NCI-H2107 (cell line): Measurements from ENCODE around the gene DNAJA3.
A peak's percentile ranks its signal among the peaks of the same experiment; 100 is the strongest.

Source experiments
- DNase-seq: peaks from one replicate; lab custom pipeline; 2025; lab: John Stamatoyannopoulos, UW

The DNAJA3 gene

DNA sequence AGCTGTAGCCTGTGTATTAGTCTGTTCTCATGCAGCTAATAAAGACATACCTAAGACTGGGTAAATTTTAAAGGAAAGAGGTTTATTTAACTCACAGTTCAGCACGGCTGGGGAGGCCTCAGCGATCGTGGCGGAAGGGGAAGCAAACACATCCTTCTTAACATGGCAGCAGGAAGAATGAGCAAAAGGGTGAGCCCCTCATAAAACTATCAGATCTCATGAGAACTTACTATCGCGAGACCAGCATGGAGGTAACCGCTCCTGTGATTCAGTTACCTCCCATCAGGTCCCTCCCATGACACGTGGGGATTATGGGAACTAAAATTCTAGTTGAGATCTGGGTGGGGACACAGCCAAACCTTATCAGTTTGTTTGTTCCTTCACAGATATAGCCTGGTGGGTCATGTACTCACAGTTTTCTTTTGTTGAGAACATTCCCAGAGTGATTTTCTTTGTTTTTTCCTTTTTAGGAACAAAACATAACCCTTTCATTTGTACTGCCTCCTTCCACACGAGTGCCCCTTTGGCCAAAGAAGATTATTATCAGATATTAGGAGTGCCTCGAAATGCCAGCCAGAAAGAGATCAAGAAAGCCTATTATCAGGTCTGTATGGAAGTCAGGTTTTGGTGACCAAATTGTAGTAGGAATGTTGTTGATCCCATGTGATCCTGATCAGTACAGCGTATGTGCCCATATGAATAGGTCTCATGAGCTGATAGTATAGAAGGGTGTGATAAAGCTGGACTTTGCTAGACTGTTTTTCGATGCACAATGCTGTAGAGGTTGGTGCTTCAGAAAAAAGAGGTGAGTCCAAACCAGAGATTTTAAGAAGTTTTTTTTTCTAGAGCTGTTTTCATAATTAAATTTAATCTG lies 8.5 kb downstream of the DNAJA3 start:
- DNase-seq, result no peak

DNA sequence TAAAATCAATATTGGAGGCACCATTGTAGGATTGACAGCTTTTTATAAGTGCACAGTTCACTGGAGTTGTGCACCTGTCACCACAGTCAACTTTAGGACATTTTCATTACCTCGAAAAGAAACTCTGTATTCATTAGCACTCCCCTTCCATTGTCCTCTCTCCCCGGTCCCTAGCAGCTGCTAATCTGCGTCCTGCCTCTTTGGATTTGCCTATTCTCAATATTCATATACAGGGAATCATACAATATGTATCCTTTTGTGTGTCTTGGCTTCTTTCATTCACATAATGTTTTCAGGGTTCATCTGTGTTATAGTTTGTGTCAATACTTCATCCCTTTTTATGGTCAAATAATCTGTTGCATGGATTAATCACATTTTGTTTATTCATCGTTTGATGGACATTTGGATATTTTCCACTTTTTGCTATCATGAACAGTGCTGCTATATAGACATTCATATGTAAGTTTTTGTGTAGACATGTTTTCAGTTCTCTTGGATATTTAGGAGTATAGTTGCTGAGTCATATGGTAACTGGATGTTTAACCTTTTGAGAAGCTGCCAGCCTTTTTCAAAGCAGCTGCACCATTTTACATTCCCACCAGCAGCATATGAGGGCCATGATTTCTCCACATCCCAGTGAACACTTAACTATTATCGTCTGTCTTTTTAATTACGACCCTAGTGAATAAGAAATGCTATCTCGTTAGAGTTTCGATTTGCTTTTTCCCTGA lies 9.8 kb downstream of the DNAJA3 start:
- no peak for DNase-seq

DNA sequence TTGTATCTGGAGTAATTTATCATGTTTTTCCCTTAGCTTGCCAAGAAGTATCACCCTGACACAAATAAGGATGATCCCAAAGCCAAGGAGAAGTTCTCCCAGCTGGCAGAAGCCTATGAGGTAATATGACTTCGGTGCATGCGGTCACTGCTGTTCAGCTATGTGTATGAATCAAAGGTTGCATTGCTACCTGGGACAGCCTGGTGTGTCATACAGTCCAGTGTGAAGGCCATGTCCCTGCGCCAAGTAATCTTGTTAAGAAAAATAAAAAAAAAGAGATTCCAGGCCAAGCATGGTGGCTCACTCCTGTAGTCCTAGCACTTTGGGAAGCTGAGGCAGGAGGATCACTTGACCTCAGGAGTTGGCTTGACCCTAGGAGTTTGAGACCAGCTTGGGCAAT lies 11.7 kb downstream of the DNAJA3 start:
- no peak for DNase-seq

DNA sequence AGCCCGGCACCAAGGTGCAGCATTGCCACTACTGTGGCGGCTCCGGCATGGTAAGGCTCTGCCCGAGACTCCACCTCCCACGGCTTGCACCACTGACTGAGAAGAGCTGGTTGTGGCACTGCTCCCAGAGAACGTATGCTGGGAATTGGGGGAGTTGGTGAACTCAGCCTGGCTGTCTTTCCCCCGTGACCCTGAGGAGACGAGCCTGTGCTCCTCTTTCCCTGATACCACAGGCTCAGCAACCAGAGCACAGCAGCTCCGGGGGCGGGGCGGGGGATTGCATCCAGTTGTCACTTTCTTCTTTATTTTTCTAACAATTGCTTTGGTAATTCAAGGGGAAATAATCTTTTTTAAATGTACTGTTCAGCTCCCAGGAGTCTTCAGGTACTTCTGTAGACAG lies 16.7 kb downstream of the DNAJA3 start:
- no peak for DNase-seq

DNA sequence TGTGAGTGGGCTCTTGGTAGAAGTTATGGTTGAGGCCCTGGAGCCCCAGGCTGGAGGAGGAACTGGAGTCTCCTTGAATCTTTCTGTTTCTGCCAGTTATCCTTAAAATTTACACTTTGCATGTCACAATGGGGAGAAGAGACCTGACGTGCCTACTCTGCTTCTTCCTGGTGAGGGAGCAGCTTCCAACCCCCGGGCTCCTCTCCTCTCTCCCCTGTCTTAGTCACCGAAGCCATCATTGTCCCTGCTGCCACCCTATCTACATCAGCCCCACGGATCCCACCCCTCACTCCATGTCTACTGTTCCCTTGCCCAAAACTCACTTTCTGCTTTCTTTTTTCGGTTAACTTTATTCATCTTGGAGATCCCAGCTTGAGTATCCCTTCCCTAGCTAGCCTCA lies 17.6 kb downstream of the DNAJA3 start:
- no peak for DNase-seq

DNA sequence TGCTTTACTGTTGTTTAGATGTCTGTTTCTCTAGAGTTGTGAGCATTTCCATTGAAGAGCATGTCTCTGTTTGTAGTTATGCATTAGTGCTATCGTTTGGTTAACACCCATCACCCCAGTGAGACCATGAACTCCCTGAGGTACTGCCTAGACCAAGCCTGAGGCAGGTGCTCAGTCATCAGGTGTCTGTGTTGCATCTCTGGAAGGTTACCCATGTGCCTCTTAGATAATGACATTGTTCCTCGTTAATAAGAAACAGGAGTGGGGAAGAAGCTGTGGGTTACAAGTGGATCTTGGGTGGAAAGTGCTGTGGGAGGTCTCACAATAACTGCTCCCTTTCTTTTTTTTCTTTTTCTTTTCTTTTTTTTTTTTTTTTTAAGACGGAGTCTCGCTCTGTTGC lies 18.3 kb downstream of the DNAJA3 start:
- no peak for DNase-seq

DNA sequence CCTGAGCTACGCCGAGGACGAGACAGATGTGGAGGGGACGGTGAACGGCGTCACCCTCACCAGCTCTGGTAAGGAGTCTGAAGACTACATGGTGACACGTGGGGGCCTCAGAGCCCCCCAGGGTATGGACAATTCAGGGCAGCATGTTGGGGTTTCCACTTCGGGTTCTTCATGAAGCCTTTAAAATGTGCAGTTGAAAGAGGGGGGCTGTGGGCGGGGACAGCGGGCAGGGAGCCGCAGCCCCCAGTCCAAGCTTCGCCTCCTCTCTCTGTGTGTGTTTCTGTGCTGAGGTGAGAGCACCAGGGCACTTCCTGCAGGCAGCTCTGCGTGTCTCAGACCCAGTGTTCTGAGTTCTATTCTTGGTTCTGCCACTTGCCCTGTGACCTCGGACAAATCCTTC lies 24.8 kb downstream of the DNAJA3 start:
- no peak for DNase-seq

DNA sequence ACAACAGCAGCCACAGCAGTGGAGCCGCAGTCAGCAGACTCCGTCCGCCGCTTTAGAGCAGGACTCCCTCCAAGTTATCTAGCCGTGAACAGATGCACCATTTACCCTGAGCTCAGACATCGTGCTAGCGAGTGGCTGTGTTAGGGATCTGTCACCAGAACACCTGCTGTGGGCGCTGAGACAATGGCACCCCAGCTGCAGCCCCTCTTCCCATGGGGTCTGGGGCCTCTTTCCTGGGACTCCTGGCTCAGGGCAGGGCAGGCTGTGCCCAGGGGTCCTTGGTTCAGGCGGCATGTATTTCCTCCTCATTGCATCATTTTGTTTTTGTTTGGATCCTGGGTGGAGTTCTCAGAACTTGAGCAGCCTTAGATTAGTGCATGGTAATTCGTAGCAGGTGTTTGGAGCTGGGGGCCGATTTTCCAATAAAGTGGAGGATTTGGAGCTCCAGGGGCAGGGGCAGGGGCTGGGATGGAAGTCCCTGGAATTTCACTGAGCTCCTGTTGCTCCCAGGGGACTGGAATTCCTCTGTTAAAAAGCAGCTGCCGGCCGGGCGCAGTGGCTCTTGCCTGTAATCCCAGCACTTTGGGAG lies 25.4 kb downstream of the DNAJA3 start:
- peak; percentile 63 for DNase-seq

DNA sequence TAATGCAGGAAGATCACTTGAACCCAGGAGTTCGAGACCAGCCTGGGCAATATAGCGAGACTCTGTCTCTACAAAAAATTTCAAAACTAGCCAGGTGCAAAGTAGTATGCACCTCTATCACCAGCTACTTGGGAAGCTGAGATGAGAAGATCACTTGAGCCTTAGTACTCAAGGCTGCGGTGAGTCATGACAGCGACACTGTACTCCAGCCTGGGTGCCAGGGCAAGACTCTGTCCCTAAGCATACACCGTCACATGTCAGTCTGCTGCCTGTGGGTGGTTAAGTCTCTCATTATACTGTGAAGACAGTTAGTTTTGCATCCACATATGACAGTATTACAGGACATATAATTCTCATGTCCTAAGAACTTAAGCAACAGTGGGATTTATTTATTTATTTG lies 27.0 kb downstream of the DNAJA3 start:
- DNase-seq, result no peak

DNA sequence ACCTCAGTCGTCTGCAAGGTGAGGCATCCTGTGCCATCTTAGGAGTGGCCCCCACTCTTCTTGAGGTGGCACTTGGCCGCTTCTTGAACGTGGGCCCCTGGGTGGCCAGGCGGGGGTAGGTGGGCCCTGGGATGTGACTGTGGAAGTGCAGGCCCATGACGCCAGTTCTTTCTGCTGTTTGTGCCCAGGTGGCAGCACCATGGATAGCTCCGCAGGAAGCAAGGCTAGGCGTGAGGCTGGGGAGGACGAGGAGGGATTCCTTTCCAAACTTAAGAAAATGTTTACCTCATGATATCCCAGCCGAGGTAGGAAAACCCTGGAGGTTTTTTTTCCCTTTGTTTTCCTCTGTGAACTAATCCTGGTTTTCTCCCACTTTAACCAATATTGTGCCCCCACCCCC lies 29.0 kb downstream of the DNAJA3 start:
- DNase-seq, result no peak

DNA sequence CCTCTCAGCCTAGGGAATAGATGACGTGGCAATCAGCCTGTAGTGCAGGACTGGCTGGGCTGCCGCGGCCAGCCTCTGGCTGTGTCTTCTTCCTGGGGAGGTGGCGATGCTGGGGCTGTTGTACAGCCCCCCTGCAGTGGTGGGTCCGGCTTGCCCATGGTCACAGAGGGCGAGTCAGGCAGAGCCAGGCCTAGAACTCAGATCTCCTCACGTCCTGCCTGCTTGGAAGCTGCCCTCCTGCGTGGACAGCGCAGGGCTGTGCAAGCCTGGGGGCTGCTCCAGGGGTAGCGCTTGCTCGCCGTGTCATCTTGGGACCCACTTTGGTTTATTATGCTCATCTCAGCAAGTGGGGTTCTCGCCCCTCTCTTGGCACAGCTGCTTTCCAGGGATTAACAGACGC lies 29.4 kb downstream of the DNAJA3 start:
- DNase-seq, result no peak

DNA sequence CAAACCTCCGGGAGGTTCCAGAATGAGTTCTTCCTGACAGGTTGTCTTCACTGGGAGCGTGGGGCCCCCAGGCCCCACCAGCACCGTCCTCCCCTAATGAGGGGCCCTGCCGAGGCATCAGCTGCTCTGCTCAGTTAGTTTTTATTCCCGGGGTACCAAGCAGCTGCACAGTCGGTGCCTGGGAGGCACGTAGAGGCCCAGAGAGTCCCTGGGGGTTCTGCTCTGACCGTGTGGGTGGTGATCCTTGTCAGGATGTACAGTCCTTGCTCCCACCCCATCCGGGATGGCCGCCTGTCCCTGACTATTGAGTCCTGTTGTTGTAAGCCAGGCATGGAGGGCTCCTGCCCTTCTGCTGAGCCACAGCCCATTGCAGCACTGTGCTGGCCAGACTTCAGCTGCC lies 30.3 kb downstream of the DNAJA3 start:
- DNase-seq, result no peak

DNA sequence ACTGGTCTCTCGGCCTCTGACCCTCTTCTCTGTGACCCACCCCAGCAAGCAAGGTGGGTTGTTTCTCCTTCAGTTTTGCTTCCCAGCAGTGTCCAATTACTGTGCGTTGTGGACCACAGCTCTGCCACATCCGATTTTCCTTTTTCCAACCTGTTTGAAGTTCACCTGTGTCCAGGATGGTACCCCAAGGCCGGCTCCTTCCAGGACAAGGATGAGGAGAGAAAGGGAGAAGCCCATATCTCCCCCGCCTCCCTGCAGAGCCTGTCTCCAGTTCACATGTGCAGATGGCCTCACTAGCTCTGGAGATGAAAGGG lies 35.2 kb downstream of the DNAJA3 start:
- no peak for DNase-seq

DNA sequence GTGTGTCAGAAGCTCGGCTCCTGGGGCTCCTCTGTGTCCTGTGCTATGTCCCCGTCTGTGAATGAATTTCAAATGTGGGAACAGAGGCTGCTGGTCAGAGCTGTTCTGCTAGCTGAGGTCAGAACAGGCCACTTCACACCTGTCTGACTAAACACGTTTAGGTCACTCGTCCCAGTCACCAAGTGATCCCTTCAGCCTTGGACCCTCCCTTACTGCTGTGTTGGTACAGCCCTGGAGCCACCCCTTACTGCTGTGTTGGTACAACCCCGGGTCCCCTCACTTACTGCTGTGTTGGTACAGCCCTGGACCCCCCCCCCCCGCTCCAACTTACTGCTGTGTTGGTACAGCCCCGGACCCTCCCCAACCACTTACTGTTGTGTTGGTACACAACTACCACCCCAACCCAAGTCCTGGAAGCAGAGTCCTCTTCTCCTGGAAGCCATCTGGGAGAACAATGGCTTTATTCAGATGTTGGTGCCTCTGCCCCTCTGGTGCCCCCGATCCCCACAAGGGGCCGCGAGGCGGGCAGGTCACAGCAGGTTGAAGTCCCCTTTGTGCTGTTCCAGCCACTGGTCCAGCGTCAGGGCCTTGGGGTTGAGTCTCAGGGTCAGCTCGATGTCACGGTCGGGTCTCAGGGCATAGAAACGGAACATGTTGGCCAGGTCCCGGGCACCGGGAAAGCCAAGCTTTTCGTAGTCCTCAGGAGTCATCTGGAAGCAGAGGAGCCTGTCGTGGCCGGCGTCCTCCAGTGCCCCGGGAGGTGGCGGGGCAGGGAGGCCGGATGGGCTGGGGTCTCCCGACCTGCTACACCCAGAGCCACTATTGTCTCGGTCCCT lies 35.8 kb downstream of the DNAJA3 start:
- no peak for DNase-seq

DNA sequence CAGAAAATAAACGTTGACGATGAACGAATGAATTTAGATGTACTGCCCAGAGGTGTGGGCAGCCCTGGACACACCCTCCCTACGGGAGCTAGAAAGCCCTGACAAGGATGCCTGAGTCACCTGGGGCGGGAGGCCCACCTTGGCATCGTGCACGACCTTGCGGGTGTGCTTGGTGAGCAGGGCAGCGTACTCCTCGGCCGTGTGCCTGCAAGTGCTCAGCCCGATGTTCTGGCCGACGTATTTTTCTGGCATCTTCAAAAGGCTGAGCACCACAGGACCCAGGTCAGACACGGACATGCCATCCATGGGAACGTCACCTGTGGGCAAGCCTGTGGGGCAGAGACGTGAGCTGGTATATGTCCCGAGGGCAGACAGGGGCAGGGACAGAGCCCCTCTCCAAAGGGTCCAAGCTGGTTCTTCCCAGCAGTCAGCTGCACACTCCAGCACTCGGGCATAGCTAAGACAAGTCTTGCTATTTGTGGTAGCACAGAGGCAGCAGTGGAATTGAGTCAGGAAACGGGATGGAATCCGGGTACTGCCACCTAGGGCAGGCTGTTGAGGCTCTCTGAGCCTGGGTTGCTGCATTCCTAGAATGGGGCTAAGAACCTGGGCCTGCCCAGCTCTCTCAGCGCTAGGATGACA lies 38.0 kb downstream of the DNAJA3 start:
- DNase-seq, result no peak

DNA sequence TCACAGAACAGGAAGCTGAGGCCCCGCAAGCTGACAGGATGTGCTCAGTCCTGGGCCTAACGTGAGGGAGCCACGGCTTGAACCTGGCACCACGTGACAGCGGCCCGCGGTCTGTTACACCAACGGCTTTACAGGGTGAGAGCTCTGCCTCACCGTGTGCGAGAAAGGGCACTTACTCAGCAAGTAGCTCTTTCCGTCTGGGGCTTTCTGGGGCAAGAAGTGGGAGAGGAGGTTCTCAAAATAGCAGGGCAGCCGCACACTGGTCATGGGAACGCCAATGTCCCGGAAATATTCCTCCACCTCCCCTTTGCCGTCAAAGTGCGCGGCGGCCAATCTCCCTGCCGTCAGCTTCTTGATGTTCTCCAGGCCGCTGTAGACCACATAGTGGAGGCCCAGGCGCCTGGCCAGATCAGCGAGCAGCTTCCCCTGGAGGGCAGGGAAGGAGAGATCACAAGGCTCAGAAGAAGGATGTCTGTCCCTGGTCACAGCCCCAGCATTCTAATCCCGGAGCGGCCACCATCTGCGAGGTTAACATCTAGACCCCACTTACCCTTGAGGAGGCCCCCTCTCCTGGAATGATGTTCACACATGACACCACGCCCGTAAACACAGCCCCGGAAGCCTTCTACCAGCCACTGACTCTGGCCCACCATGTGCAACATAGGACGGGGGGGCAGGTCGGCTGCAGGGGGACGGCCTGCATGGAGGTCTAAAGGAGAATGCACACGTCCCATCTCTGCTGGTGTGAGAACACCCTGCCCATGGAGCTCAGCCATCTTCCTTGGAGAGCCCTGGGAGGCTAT lies 40.5 kb downstream of the DNAJA3 start:
- DNase-seq, result no peak

DNA sequence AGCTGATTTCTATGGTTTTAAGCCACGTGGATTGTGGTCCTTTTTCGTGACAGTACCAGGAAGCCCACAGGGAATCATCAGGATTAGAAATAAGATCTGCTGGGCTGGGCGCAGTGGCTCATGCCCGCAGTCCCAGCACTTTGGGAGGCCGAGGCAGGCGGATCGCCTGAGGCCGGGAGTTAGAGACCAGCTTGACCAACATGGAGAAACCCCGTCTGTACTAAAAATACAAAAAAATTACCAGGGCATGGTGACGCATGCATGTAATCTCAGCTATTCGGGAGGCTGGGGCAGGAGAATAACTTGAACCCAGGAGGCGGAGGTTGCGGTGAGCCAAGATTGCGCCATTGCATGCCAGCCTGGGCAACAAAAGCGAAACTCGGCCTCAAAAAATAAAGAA lies 42.2 kb downstream of the DNAJA3 start:
- DNase-seq, result no peak

DNA sequence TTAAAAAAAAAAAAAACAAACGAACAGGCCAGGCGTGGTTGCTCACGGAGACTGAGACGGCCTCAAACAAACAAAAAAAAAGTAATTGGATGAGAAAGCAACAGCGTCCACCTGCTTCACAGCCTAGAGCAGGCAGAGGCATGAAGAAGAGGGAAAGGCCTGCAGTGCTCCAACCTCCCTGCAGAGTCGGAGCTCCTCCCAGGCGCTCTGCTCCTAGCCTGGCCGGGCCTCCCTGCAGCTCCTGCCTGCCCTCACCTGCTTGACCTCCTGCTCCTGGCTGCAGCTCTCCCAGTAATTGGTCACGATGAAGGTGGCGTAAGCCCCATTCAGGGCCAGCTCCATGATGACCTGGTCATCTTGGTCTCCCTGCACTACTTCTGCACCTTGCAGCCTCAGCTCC lies 43.3 kb downstream of the DNAJA3 start:
- no peak for DNase-seq

DNA sequence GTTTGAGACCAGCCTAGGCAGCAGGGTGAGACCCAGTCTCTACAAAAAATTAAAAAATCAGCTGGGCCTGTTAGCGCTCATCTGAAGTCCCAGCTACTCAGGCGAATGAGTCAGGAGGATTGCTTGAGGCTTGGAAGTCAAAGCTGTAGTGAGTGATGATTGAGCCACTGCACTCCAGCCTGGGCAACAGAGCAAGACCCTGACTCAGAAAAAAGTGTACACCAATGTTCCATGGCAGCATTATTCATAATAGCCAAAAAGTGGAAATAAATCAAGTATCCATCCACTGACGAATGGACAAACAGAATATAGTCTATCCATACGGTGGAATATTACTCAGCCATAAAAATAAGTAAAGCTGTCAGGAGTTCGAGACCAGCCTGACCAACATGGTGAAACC lies 46.2 kb downstream of the DNAJA3 start:
- no peak for DNase-seq

DNA sequence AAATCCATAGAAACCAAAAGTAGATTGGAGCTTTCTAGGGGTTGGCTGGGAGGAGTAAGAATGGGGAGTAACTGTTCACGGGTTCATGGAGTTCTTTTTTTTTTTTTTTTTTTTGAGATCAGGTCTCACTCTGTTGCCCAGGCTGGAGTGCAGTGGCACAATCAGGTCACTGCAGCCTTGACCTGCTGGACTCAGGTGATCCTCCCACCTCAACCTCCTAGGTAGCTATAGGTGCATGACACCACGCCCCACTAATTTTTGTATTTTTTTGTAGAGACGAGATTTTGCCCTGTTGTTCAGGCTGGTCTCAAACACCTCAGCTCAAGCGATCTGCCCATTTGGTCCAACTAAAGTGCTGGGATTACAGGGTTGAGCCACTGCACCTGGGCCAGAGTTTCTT lies 47.2 kb downstream of the DNAJA3 start:
- no peak for DNase-seq
